CD14-positive monocyte (primary cell): Measurements from ENCODE around the gene ATXN7L1. TPM values are rescaled to one million over a fixed set of nuclear protein-coding genes. Genes with fewer than 3 reads are reported as not detected.

Experiments used
- DNase-seq, 3 donors: peaks; one replicate each; pipeline ENCODE4 v3.0.0-alpha.2; 2011 to 2022
- H2AFZ ChIP-seq: 2 replicates; pipeline ENCODE4 v1.6.0; 2012; ENCODE audit warnings: mild to moderate bottlenecking, low read depth, low read length, inconsistent platforms; ENCODE audit not compliant: insufficient read depth, poor library complexity, severe bottlenecking
- H3K27ac ChIP-seq, 2 donors: 1 replicate in 1 of 2; 2 replicates in 1 of 2; pipeline ENCODE4 v1.5.1; 2012 to 2013; ENCODE audit warnings: low read length in 2 of 2, control low read depth in 1 of 2, inconsistent platforms in 1 of 2, low read depth in 1 of 2, mild to moderate bottlenecking in 1 of 2
- H3K27me3 ChIP-seq, 2 donors: one replicate each; pipeline versions ENCODE4 v1.6.0 to v1.6.1; 2011 to 2013; ENCODE audit warnings: low read length in 2 of 2; ENCODE audit not compliant: control insufficient read depth in 2 of 2, insufficient read depth in 2 of 2
- H3K36me3 ChIP-seq, 2 donors: replicated peaks in 1 of 2; 1 replicate in 1 of 2; 2 replicates in 1 of 2; pipeline versions ENCODE4 v1.5.1 to v1.6.1; 2012 to 2013; ENCODE audit warnings: low read length in 2 of 2, control low read depth in 1 of 2, inconsistent platforms in 1 of 2, mild to moderate bottlenecking in 1 of 2; ENCODE audit not compliant: insufficient read depth in 2 of 2, control insufficient read depth in 1 of 2
- H3K4me1 ChIP-seq, 2 donors: 1 replicate in 1 of 2; 2 replicates in 1 of 2; pipeline versions ENCODE4 v1.5.1 to v1.6.1; 2012 to 2013; ENCODE audit warnings: low read length in 2 of 2, control low read depth in 1 of 2, inconsistent platforms in 1 of 2, mild to moderate bottlenecking in 1 of 2, moderate library complexity in 1 of 2; ENCODE audit not compliant: insufficient read depth in 2 of 2, control insufficient read depth in 1 of 2
- H3K4me2 ChIP-seq: replicated peaks from 2 replicates; pipeline ENCODE3; 2012; ENCODE audit warnings: low read length, moderate library complexity, mild to moderate bottlenecking; ENCODE audit not compliant: poor library complexity, severe bottlenecking; ENCODE audit errors: extremely low read depth
- H3K4me3 ChIP-seq, 3 experiments: fragments of 200-600 bp in 1 of 3; sonication (generic) in 1 of 3; replicated peaks in 1 of 3; 1 replicate in 2 of 3; 2 replicates in 1 of 3; pipeline ENCODE4 v1.5.1; 2011 to 2013; ENCODE audit warnings: low read length in 3 of 3, mild to moderate bottlenecking in 3 of 3, control low read depth in 2 of 3, low read depth in 2 of 3, inconsistent platforms in 1 of 3, moderate library complexity in 1 of 3
- H3K79me2 ChIP-seq: 2 replicates; pipeline ENCODE4 v1.6.0; 2012; ENCODE audit warnings: mild to moderate bottlenecking, control low read depth, inconsistent platforms, low read length, moderate library complexity; ENCODE audit not compliant: insufficient read depth
- H3K9ac ChIP-seq: 2 replicates; pipeline ENCODE4 v1.6.0; 2017; ENCODE audit warnings: low read length, mild to moderate bottlenecking; ENCODE audit not compliant: insufficient read depth, poor library complexity, severe bottlenecking
- H3K9me3 ChIP-seq, 2 donors: replicated peaks in 1 of 2; 1 replicate in 1 of 2; 2 replicates in 1 of 2; pipeline versions ENCODE4 v1.5.1 to v1.6.1; 2012 to 2013; ENCODE audit warnings: low read length in 2 of 2, control low read depth in 1 of 2; ENCODE audit not compliant: control insufficient read depth in 1 of 2, insufficient read depth in 1 of 2
- H4K20me1 ChIP-seq: 2 replicates; pipeline ENCODE4 v1.6.0; 2012; ENCODE audit warnings: mild to moderate bottlenecking, low read length, control low read depth, moderate library complexity; ENCODE audit not compliant: insufficient read depth
- H3K27ac Mint-ChIP-seq, 7 donors: one replicate each; pipeline ENCODE4 v1.8.0; 2020; ENCODE audit warnings: mild to moderate bottlenecking in 7 of 7, mixed read lengths in 7 of 7, moderate library complexity in 6 of 7, inconsistent platforms in 2 of 7
- H3K27me3 Mint-ChIP-seq, 3 donors: one replicate each; pipeline ENCODE4 v1.8.0; 2021 to 2022; ENCODE audit warnings: low read depth in 3 of 3, mild to moderate bottlenecking in 3 of 3, mixed read lengths in 3 of 3, moderate library complexity in 3 of 3, inconsistent platforms in 1 of 3
- H3K36me3 Mint-ChIP-seq, 2 donors: one replicate each; pipeline ENCODE4 v1.8.0; 2020; ENCODE audit warnings: mixed read lengths in 2 of 2, inconsistent platforms in 1 of 2, mild to moderate bottlenecking in 1 of 2
- H3K4me1 Mint-ChIP-seq: one replicate; pipeline ENCODE4 v1.8.0; 2020; ENCODE audit warnings: mild to moderate bottlenecking, mixed read lengths
- H3K4me3 Mint-ChIP-seq, 2 donors: one replicate each; pipeline ENCODE4 v1.8.0; 2020; ENCODE audit warnings: mild to moderate bottlenecking in 2 of 2, mixed read lengths in 2 of 2, moderate library complexity in 1 of 2
- H3K9me3 Mint-ChIP-seq, 7 donors: one replicate each; pipeline ENCODE4 v1.8.0; 2020 to 2022; ENCODE audit warnings: mixed read lengths in 7 of 7, mild to moderate bottlenecking in 6 of 7, moderate library complexity in 6 of 7, inconsistent platforms in 2 of 7
- WGBS: methylation state at CpG from one replicate; pipeline ENCODE4 v1.1.5; 2013; ENCODE audit warnings: missing lambda C conversion rate; ENCODE audit not compliant: insufficient coverage; 5-methylcytosine and 5-hydroxymethylcytosine counted together
- intact Hi-C, 2 donors: fragments of 100-400 bp; cut with micrococcal nuclease; formaldehyde crosslinking; loops; one replicate each; pipeline versions ENCODE4 v1.15.0 to v1.15.1; 2023
- polyA plus RNA-seq, 3 donors: library from polyadenylated mRNA; depleted of rRNA in 1 of 3; unstranded in 2 of 3; stranded (reverse) in 1 of 3; fragments of 300-500 nt in 2 of 3; fragments of >200 nt in 1 of 3; fragmentation: Illumina TruSeq in 2 of 3; gene quantifications; 1 replicate in 2 of 3; 2 replicates in 1 of 3; pipeline ENCODE4 v1.2.3, GENCODE V29; 2012 to 2021
- TF ChIP-seq, protein P1 (sequence below): fragments of 200-600 bp; IDR thresholded peaks from one replicate; pipeline ENCODE4 v1.8.0; 2022; ENCODE audit warnings: antibody characterized with exemption, mild to moderate bottlenecking

Gene ATXN7L1
- polyA plus RNA-seq, 3 donors = 4.5 to 12.2 (median 11.2) TPM

GRCh38 chr7:105807448-105807762, 69.0 kb downstream of the ATXN7L1 start:
- Mint-ChIP-seq H3K9me3 (no peaks in the 10 kb centered on the region), H3K4me3 (no peak overlapping the region), H3K4me1 (peaks cover 48% of the 10 kb centered on the region), H3K36me3 (peaks cover 10 to 13% of the 10 kb centered on the region in 2 donors), H3K27me3 (no peaks in the 10 kb centered on the region), H3K27ac (peak overlapping the region in 6 of 7 donors; percentile 32 to 83 (median 70))
- intact Hi-C loops = loop anchor here (5.0 to 10.0 kb wide), 3 partner anchors 67 to 133 kb away; partner anchors contain the start of gene ATXN7L1 (in 2 of the 2)
- no peak overlapping the region for H3K9ac ChIP-seq
- no peaks in the 10 kb centered on the region for H4K20me1 ChIP-seq
- 94% methylated on average over 3 of the region's 4 CpGs for WGBS
- H2AFZ ChIP-seq = no peak overlapping the region
- H3K36me3 ChIP-seq = no peaks in the 10 kb centered on the region
- TF ChIP-seq, protein P1, sequence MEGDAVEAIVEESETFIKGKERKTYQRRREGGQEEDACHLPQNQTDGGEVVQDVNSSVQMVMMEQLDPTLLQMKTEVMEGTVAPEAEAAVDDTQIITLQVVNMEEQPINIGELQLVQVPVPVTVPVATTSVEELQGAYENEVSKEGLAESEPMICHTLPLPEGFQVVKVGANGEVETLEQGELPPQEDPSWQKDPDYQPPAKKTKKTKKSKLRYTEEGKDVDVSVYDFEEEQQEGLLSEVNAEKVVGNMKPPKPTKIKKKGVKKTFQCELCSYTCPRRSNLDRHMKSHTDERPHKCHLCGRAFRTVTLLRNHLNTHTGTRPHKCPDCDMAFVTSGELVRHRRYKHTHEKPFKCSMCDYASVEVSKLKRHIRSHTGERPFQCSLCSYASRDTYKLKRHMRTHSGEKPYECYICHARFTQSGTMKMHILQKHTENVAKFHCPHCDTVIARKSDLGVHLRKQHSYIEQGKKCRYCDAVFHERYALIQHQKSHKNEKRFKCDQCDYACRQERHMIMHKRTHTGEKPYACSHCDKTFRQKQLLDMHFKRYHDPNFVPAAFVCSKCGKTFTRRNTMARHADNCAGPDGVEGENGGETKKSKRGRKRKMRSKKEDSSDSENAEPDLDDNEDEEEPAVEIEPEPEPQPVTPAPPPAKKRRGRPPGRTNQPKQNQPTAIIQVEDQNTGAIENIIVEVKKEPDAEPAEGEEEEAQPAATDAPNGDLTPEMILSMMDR = no peak
- no peaks in the 10 kb centered on the region for H3K27me3 ChIP-seq
- no peaks in the 10 kb centered on the region for H3K9me3 ChIP-seq
- no peak overlapping the region for H3K4me3 ChIP-seq
- peak overlapping the region in 1 of 2 donors; percentile 63 for H3K27ac ChIP-seq
- DNase-seq = no peak
- H3K4me1 ChIP-seq = peaks cover 27 to 34% of the 10 kb centered on the region in 2 donors
- H3K79me2 ChIP-seq = no peaks in the 10 kb centered on the region
- H3K4me2 ChIP-seq = no peak overlapping the region

- no peak overlapping the region for H3K4me2 ChIP-seq
- H3K4me1 ChIP-seq = peaks cover 27 to 34% of the 10 kb centered on the region in 2 donors
- no peaks in the 10 kb centered on the region for H3K9me3 ChIP-seq
- H3K27me3 ChIP-seq = no peaks in the 10 kb centered on the region
- Mint-ChIP-seq H3K4me1 (peaks cover 46% of the 10 kb centered on the region), H3K4me3 (peak overlapping the region; percentile 31 to 69), H3K27me3 (no peaks in the 10 kb centered on the region), H3K27ac (peak overlapping the region; percentile 62 to 87 (median 79)), H3K9me3 (no peaks in the 10 kb centered on the region), H3K36me3 (peaks cover 10 to 13% of the 10 kb centered on the region in 2 donors)
- no peak overlapping the region for H2AFZ ChIP-seq
- no peak overlapping the region for H3K4me3 ChIP-seq
- DNase-seq = peak; percentile 74 to 93 (median 83)
- TF ChIP-seq, protein P1 = no peak
- no peaks in the 10 kb centered on the region for H4K20me1 ChIP-seq
- H3K36me3 ChIP-seq = no peaks in the 10 kb centered on the region
- H3K9ac ChIP-seq = no peak overlapping the region
- 38% methylated on average over 5 of the region's 5 CpGs for WGBS
- H3K27ac ChIP-seq = peak overlapping the region in 1 of 2 donors; percentile 63
- intact Hi-C loops = loop anchor here (5.0 to 10.0 kb wide), 3 partner anchors 68 to 132 kb away; partner anchors contain the start of gene ATXN7L1 (in 2 of the 2)
- no peaks in the 10 kb centered on the region for H3K79me2 ChIP-seq
These were observed 69.6 kb downstream of the ATXN7L1 start for GRCh38 chr7:105806592-105807447.
